Kasumi-1 (cell line): ENCODE results near the gene LILRB4.
"Not testable (repeated sequence)": the region's sequence is repeated elsewhere in the genome, so short reads cannot be mapped to it uniquely, and the experiment has no call there.

Experiments used
- DNase-seq, 2 experiments: peaks; one replicate each; lab custom pipeline; 2025; lab: John Stamatoyannopoulos, UW

Gene LILRB4

DNA sequence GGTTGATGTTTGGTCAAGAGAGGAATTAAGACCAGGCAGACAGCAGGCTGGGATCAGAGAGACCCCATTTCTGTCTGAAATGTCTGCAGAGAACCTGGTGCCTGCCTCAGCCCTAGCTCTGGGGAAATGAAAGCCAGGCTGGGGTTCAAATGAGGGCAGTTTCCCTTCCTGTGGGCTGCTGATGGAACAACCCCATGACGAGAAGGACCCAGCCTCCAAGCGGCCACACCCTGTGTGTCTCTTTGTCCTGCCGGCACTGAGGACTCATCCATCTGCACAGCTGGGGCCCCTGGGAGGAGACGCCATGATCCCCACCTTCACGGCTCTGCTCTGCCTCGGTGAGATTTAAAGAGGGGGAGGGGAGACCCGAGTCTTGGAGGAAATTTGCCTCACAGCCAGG, at the start of gene LILRB4:
Gene LILRB4, plus strand, starts transcription at position 256 of the 400 bp plus-strand sequence. Its CDS starts 49 bp downstream, at position 305.
- DNase-seq: no peak

DNA sequence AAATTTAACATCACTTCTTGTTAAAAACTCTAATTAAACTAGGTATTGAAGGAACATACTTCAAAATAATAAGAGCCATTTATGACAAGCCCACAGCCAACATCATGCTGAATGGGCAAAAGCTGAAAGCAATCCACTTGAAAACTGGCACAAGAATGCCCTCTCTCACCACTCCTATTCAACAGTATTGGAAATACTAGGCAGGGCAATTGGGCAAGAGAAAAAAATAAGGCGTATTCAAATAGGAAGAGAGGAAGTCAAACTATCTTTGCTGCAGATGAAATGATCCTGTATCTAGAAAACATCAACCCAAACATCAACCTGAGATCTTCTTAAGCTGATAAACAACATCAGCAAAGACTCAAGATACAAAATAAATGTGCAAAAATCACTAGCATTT, 48.1 kb upstream of the LILRB4 start:
- DNase-seq: no peak

DNA sequence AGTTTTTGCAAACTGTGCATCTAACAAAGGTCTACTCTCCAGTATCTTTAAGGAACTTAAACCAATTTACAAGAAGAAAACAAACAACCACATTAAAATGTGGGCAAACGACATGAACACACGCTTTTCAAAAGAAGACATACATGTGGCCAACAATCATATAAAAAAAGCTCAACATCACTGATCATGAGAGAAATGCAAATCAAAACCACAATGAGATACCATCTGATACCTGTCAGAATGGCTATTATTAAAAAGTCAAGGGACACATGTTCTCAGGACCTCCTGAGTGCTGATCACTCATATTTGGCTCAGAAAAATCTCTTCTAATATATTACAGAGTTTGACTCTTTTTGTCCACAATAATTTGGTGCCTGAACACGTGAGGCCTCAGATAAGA, 46.7 kb upstream of the LILRB4 start:
- no peak for DNase-seq

DNA sequence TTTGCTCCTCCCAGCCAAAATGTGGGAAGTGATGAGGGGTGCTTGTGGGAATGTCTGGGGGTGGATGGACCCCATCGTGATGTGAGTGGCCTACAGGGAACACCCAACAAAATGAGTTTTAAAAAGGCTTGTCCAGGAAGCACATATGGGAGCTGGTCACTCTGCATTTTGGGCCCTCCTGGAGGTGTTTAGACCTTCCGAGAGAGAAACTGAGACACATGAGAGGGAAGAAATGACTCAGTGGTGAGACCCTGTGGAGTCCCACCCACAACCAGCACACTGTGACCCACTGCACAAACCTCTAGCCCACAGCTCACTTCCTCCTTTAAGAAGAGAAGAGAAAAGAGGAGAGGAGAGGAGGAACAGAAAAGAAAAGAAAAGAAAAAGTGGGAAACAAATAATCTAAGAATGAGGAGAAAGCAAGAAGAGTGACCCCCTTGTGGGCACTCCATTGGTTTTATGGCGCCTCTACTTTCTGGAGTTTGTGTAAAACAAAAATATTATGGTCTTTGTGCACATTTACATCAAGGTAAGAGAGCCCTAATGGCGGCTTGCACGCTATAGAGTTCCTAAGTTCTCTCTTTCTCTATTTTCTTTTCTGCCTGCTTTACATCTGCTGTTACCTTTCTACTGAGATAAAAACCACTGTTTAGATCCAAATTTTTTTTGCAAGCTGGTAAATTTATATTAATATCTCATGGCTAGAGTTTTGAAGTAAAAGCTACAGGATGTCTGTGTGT, 45.8 kb upstream of the LILRB4 start:
- no peak for DNase-seq

DNA sequence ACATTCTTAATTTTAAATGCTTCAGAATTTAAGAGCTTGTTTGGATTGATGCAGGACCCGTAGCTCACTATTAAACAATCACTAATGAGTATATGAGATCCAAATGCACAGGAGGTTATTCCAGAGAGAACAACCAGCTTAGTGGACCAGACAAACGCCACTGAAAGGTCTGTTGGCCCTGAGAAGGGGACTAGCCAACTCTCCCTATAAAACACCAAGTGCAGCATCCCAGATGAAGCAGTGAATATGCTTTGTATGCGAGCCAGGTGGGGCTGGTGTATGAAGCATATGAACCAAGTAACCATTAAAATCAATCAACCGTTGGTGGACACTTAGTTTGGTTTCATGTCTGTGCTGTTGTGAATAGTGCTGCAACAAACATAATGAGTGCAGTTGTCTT, 42.3 kb upstream of the LILRB4 start:
- no peak for DNase-seq

DNA sequence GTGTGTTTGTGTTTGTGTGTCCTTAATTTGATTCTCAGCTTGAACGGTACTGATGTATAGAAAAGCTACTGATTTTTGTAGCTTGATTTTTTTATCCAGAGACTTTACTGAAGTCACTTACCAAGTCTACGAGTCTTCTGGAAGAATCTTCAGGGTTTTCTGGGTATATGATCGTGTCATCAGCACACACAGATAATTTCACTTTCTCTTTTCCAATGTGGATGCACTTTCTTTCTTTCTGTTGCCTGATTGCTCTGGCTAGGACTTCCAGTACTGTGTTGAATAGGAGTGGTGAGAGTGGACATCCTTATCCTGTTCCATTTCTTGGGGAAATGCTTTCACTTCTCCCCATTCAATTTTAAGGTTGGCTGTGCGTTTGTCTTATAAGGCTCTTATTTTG, 40.4 kb upstream of the LILRB4 start:
- DNase-seq: no peak

DNA sequence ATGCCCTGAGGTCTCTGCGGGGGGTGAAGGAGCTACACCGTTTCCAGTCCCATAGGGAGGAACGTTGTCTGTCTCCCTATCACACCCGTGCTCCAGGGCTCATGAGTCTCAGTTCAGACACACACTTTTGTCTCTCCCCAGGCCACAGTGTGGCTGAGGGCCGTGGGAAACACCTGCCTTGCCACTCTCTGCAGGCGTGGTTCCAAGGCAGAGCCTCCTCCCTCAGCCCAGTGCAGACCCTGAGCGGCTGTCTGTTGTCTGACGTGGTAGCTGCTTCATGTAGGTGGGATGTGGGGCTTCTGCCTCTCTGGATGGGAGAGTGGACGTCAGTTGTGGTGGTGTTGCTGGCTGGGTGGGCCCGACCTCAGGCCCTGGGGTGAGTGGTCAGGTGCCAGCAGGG, 38.6 kb upstream of the LILRB4 start:
- not testable (repeated sequence) for DNase-seq

DNA sequence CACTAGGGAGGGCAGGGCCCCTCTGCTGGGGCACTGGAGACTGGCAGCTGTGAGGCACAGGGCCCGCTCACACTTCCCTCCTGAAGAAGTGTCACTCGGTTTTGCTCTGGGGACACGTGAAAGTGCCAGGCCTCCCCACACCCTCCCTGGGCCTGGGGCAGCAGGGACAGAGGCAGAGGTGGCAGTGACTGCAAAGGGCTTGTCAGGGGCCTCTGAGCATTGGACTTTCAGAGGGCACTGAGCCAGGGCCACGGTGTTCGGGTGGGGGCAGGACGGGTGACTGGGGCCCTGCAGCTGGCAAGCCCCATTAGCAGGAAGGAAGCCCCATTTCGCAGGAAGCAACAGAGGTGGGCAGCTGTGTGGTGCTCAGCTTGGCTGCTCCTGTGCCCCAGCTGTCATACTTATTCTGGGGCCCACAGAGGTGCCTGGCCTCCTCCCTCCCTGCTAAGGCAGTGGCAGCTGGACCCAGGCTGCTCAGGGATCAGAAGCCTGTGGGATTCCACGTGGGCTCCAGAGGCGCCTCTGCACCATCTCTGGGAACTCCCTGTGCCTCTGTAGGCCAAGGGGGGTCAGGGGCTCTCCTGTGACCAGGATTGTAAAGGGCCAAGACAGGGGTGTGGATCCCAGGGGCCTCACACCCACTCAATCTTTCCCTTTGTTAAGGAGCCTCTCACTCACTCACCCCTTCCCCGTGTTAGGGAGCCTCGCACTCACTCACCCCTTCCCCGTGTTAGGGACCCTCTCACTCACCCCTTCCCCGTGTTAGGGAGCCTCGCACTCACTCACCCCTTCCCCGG, 37.7 kb upstream of the LILRB4 start:
- DNase-seq: not testable (repeated sequence)

DNA sequence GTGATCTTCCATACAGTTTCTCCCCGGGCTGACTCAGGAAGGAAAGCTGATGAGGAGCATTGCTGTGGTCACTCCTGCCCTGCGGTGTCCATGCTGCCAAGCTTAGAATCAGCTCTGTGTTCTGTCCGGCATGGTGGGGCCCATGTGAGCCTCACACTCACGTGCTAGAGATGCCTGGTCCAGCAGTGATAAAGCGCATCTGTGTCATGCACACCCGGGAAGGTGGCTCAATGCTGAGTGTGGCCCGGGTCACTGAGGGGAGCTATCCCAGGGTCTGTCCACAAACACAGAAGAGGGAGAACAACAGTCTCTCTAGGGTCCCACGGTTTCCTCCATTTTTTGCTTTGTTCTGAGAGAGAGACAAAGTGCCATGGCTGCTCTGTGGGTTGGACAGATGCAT, 36.0 kb upstream of the LILRB4 start:
- DNase-seq: no peak

DNA sequence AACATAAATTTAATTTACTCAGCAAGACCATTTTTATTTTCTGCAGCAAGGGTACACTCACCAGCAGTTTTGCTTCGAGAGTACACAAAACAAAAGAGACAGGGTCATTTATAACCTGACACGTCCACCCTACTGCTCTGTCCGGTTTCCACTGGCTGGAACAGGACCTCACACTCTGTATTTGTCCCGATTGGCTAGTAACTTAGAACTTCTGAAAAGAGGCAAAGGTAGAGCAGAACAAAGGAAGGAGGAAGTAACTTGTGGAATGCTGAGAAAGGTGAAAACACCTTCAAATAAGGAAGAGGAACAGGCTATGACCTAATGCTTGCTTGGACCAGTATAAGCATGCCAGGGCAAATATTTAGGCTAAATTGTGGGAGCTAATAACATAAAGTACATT, 34.9 kb upstream of the LILRB4 start:
- DNase-seq: not testable (repeated sequence)

DNA sequence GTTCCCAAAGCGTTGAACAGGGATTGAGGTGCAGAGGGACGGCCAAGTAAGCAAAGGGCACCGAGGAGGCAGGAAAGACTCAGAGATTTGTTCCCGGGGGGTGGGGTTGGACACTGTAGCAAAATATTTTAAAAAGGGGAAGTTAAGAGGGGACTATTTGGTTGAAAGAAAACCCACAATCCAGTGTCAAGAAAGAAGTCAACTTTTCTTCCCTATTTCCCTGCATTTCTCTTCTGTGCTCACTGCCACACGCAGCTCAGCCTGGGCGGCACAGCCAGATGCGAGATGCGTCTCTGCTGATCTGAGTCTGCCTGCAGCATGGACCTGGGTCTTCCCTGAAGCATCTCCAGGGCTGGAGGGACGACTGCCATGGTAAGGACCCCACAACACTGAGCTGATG, 32.5 kb upstream of the LILRB4 start, which contains the start of gene LILRB1:
Gene LILRB1, plus strand, starts transcription at position 223 of the 400 bp plus-strand sequence. CDS start 590 bp downstream, outside the sequence.
- peak; percentile 84 to 89 for DNase-seq

DNA sequence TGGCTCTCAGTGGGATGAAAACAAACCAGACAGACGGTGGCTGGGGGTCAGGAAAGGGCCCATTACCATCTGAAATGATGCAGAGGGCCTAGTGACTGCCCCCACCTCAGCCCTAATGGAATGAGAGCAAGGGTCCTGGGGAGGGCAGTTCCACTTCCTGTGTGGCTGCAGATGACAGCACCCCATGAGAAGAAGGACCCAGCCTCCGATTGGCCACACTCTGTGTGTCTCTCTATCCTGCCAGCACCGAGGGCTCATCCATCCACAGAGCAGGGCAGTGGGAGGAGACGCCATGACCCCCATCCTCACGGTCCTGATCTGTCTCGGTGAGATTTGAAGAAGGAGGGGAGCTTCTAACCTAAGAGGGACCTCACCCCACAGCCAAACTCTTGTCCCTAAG, 32.0 kb upstream of the LILRB4 start:
- no peak for DNase-seq

DNA sequence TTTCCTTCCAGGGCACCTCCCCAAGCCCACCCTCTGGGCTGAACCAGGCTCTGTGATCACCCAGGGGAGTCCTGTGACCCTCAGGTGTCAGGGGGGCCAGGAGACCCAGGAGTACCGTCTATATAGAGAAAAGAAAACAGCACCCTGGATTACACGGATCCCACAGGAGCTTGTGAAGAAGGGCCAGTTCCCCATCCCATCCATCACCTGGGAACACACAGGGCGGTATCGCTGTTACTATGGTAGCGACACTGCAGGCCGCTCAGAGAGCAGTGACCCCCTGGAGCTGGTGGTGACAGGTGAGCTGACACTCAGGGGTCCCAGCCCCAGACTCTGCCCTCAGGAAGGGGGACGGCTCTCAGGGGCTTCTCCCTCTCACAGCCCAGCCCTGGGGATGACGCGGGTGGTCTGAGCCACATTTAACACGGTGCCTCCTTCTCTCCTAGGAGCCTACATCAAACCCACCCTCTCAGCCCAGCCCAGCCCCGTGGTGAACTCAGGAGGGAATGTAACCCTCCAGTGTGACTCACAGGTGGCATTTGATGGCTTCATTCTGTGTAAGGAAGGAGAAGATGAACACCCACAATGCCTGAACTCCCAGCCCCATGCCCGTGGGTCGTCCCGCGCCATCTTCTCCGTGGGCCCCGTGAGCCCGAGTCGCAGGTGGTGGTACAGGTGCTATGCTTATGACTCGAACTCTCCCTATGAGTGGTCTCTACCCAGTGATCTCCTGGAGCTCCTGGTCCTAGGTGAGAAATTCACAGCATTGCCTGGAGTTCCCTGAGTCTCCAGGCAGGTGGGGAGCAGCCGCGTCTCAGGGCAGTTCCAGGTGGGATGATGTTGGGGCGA, 31.1 kb upstream of the LILRB4 start:
- DNase-seq: not testable (repeated sequence)

DNA sequence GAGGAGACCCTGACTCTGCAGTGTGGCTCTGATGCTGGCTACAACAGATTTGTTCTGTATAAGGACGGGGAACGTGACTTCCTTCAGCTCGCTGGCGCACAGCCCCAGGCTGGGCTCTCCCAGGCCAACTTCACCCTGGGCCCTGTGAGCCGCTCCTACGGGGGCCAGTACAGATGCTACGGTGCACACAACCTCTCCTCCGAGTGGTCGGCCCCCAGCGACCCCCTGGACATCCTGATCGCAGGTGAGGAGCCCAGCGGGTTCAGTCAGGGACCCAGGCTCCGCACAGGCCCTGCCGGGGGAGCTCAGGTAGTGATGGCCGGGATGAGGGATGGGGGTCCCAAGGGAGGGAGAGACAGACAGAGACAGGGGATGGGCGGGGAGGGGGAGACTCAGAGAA, 30.3 kb upstream of the LILRB4 start:
- not testable (repeated sequence) for DNase-seq

DNA sequence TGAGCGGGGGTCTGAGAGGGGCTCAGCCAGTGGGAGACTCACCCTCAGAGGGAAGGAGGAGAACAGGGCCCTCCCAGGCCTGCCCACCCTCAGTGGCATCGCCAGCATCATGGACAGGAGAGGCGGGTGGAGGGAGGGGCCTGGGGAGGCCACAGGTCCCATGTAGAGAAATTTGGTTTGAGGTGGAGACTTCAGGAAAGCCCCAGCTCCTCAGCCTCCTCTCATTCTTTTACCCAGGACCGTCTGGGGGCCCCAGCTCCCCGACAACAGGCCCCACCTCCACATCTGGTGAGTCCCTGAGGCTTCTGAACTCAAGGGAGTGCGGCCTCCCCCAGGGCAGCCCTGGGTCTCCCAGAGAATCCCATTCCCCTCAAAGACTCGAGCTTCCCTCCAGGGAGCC, 29.4 kb upstream of the LILRB4 start:
- no peak for DNase-seq

DNA sequence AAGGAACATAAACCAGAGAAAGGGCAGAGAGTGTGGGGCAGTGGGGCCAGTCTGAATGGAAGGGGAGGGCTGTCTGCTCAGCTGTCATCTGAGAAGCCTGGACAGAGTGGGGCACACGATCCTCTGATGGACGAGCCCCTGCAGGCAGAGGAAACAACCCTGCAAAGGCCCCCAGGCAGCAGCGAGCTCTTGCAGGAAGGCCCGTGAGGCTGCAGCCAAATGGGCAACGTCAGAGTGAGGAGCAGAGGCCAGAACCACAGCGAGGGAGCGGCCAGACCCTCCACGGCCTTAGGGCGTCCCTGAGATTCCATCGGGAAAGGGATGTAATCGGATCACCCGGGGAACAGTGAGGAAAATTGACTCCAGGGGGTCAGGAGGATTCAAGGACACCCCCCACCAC, 26.7 kb upstream of the LILRB4 start:
- not testable (repeated sequence) for DNase-seq

DNA sequence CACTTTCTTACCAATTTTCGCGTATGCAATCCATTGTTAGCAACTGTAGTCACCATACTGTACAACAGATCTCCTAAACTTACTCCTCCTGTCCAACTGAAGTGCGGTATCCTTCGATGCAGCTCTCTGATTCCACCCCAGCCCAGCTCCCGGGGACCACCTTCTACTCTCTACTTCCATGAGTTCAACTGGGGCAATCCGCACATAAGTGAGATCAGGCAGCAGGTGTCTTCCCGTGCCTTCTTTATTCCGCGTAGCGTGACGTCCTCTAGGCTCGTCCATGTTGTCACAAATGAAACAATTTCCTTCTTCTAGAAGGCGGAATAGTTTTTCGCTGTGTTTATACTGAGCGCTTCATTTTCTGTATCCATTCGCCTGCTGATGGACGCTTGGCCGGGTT, 24.1 kb upstream of the LILRB4 start:
- DNase-seq: no peak

DNA sequence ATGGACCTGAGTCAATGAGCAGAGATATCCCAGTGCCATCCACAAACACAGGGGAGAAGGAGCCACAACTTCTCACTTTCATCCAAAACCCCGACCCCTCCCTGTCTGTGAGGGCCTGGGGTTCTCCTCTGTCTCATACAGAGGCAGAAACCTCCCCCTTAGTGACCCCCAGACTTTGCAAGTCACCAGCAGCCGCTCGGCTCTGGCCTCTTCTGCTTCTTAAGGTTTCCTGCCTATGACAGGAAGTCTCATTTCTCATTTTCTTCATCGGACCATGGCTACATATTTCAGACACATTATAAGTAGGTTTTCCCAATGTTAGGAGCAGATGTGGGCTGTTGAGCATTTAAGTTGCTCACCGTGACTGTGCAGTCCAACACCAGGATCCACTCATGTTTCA, 19.8 kb upstream of the LILRB4 start:
- not testable (repeated sequence) for DNase-seq

DNA sequence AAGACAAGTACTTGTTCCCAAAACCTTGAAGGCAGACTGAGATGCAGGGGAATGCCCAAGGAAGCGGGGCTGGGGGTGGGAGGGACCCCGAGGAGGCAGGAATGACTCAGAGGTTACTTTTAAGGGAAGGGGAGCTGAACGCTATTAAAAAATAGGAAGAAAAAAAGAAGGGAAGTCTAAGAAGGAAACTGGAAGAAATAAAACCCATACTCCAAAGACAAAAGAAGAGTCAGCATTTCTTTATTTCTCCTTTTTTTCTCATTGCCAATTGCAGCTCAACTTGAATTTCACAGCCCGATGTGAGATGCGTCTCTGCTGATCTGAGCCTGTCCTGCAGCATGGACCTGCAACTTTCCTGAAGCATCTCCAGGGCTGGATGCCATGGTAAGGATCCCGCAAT, 19.2 kb upstream of the LILRB4 start:
- not testable (repeated sequence) for DNase-seq

DNA sequence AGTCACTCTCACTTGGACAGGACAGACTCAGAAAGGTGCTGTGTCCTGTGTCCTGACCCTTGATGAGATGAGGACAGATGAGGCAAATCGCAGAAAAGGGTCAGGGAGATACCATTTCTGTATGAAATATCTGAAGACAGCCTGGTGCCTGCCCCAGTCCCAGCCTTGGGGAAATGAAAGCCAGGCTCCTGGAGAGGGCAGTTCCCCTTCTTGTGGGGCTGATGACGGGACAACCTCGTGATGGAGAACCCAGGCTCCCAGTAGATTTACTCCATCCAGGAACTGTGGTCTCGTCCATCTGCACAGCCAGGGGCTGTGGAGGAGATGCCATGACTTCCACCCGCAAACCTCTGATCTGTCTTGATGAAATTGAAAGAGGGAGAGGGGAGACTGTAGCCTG, 18.7 kb upstream of the LILRB4 start:
- DNase-seq: no peak

DNA sequence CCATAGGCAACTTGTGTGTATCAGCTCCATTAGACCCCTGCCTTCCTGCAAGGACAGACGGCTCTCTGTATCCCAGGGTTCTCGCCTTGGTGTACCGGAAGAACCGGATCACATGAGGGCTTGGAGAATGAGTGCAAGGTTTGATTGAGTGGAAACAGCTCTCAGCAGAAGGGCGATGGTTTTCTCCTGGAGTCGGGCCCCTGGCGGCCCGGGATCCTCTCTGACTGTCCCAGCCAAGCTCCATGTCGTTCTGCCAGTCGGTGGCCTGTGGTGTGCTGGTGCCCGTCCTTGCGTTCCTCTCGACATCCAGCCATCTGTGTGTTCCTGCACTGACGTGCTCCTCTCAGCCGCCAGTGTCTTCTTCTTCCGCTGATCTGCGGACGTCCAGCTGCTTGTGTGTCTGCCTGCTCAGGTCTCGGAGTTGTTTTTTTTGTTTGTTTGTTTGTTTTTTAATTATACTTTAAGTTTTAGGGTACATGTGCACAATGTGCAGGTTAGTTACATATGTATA, 16.4 kb upstream of the LILRB4 start:
- no peak for DNase-seq

DNA sequence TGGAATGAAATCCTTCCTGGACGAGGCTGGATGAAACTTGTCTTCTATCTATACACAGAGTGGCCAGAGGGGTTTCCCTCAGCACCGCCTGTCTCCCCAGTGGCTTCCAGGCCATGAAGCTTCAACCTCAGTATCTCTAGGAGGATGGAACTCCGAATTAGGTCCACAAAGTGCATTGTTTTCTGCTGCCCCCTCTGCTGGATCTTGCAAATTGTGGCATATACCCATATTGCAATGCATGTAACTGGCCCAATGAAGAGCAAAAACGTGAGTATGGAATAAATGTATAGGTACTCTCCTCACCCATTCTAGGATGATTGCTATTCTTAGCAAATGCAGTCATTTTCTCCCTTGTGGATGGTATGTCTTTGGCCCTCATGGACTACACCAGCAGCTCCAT, 14.7 kb upstream of the LILRB4 start:
- DNase-seq: peak; percentile 14 to 27
